Spleen (tissue), 11 donors: Measurements from ENCODE around the gene FOXC2. TPM values are rescaled to one million over a fixed set of nuclear protein-coding genes. Genes with fewer than 3 reads are reported as not detected.
A peak's percentile ranks its signal among the peaks of the same experiment; 100 is the strongest.

Source experiments
- DNase-seq: peaks from one replicate; pipeline ENCODE4 v3.0.0-alpha.2; 2020
- H3K27ac ChIP-seq, 8 donors: fragments of 200-600 bp; sonication (generic) in 7 of 8; 1 replicate in 4 of 8; 2 replicates in 4 of 8; pipeline versions ENCODE4 v1.5.0 to v1.8.0; 2016 to 2021; ENCODE audit warnings: inconsistent platforms in 4 of 8, mild to moderate bottlenecking in 4 of 8, moderate library complexity in 1 of 8
- H3K27me3 ChIP-seq, 7 donors: fragments of 200-600 bp; sonication (generic) in 6 of 7; replicated peaks in 1 of 7; 1 replicate in 4 of 7; 2 replicates in 3 of 7; pipeline versions ENCODE4 v1.5.0 to v1.8.0; 2016 to 2021; ENCODE audit warnings: inconsistent platforms in 3 of 7, mild to moderate bottlenecking in 1 of 7
- H3K36me3 ChIP-seq, 6 donors: fragments of 200-600 bp; sonication (generic) in 5 of 6; 1 replicate in 4 of 6; 2 replicates in 2 of 6; pipeline versions ENCODE4 v1.5.0 to v1.8.0; 2016 to 2021; ENCODE audit warnings: inconsistent platforms in 2 of 6
- H3K4me1 ChIP-seq, 6 donors: fragments of 200-600 bp; sonication (generic) in 5 of 6; 1 replicate in 3 of 6; 2 replicates in 3 of 6; pipeline versions ENCODE4 v1.5.0 to v1.8.0; 2016 to 2021; ENCODE audit warnings: inconsistent platforms in 3 of 6
- H3K4me3 ChIP-seq, 8 donors: fragments of 200-600 bp; sonication (generic) in 7 of 8; 1 replicate in 4 of 8; 2 replicates in 4 of 8; pipeline versions ENCODE4 v1.5.0 to v1.8.0; 2016 to 2021; ENCODE audit warnings: inconsistent platforms in 4 of 8, mild to moderate bottlenecking in 4 of 8, moderate library complexity in 2 of 8
- H3K9me3 ChIP-seq, 8 donors: fragments of 200-600 bp; sonication (generic) in 7 of 8; 1 replicate in 4 of 8; 2 replicates in 4 of 8; pipeline versions ENCODE4 v1.5.0 to v1.8.0; 2016 to 2021; ENCODE audit warnings: inconsistent platforms in 4 of 8
- CTCF ChIP-seq, 11 experiments: fragments of 200-600 bp in 7 of 11; fragments of 450-650 bp in 4 of 11; sonication (generic) in 4 of 11; IDR thresholded peaks in 8 of 11; conservative IDR thresholded peaks in 3 of 11; 1 replicate in 7 of 11; 2 replicates in 4 of 11; pipeline versions ENCODE4 v1.4.0 to v1.8.0; 2016 to 2021; ENCODE audit warnings: antibody characterized with exemption in 11 of 11, inconsistent platforms in 4 of 11, mild to moderate bottlenecking in 1 of 11
- POLR2A ChIP-seq, 3 donors: fragments of 450-650 bp; IDR thresholded peaks; one replicate each; pipeline ENCODE4 v1.5.1; 2017; ENCODE audit warnings: antibody characterized with exemption in 3 of 3, mild to moderate bottlenecking in 1 of 3
- POLR2AphosphoS5 ChIP-seq, 3 donors: sonication (generic); formaldehyde crosslinking; IDR thresholded peaks; one replicate each; pipeline ENCODE4 v1.5.1; 2017; ENCODE audit warnings: antibody characterized with exemption in 3 of 3
- WGBS, 5 donors: extraction: QIAGEN DNeasy Blood & Tissue Kit in 3 of 5; methylation state at CpG; one replicate each; pipeline versions ENCODE4 v1.1.5 to v1.1.7; 2013 to 2018; 5-methylcytosine and 5-hydroxymethylcytosine counted together
- intact Hi-C: fragments of 100-400 bp; cut with DNase I; formaldehyde crosslinking; loops from one replicate; pipeline ENCODE4 v1.15.0; 2023; ENCODE audit warnings: low total_unique reads
- polyA plus RNA-seq, 3 donors: library from polyadenylated mRNA; stranded (reverse); fragments of 200-250 nt; gene quantifications; one replicate each; pipeline ENCODE4 v1.2.1, GENCODE V29; 2013
- total RNA-seq, 7 donors: library from RNA; depleted of rRNA in 3 of 7; stranded (reverse); fragments of >200 nt in 3 of 7; fragmentation: NEBNext Ultra II Directional in 4 of 7; extraction: Animal tissue kit (Norgen Biotek cat#: 25700) in 4 of 7; gene quantifications; one replicate each; pipeline versions ENCODE4 v1.1.0 to v1.2.1, GENCODE V29; 2016 to 2021
- donor health status: healthy with polysubstance abuse.
- donor health status: DM: no; HTN: no; CAD: no; lungs with moderate emphysema.
- donor health status: DM: no; HTN: no; CAD: no.
- donor health status: Bipolar disorder and iron deficiency.
- donor health status: healthy.
- donor health status: DM: no; HTN: no; CAD: no.
- donor health status: DM: yes; HTN: yes; CAD: no.

Gene FOXC2
- total and polyA plus RNA-seq, 10 donors: 0.05 to 0.10 TPM; not detected in 8

DNA sequence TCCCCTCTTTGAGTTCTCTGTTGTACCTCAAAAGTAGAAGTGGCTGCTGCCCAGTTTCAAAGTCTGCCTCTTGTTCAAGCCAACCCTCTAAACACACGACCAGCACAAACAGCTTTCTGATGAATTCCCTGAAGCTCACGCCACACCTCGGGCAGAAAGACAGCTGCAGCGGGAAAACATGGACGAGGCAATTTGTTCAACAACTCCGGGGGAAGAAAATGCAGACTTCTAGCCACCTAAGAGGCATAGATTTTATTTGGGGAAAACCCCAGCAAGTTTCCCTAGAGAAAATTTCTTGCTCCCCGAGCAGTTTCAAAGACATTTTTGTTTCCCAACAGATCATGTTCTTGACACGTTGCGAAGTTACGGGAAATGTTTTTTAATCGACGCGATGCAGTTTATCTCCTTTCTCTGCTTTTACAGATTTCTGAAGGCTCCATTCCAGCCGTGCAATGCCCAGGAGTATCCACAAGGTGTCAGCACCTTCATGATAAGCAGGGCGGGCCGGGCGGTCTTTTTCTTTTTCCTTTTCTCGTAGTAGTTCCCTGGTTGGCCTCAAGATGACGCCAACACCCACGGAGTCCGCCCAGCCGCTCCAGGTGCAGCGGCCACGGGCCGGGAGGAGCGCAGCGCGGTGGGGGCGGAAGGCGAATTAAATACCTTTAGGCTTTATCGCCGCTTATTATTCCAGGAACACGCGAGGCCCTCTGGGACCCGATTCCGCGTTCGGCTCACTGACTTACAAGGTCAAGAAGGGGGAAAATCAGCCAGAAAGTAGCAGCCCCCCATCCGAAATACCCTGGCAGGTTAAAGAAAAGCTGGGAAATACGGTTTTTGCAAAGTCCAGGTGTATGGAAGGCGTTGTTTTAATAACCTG is 2.9 kb upstream of the FOXC2 start:
- WGBS, 5 donors: 1% methylated on average over 41 of the region's 41 CpGs
- Histone ChIP-seq H3K9me3 (no peaks in the 10 kb centered on the region), H3K27ac (no peak overlapping the region), H3K4me3 (peak overlapping the region in 4 of 8 donors; percentile 1 to 56 (median 6)), H3K4me1 (peaks cover 4 to 45% (median 37%) of the 10 kb centered on the region in 6 donors), H3K36me3 (no peaks in the 10 kb centered on the region), H3K27me3 (peaks cover 13 to 99% (median 54%) of the 10 kb centered on the region in 7 donors)
- intact Hi-C loops: loop anchor here (2.0 to 10.0 kb wide), 3 partner anchors 499 to 1071 kb away; no protein-coding TSS in a partner anchor
- DNase-seq: peak; percentile 93
- TF ChIP-seq POLR2A (IDR thresholded peaks at IDR 0.05) (no peak), CTCF (IDR thresholded peaks at IDR 0.05 in 8 of 11, conservative IDR thresholded peaks at IDR 0.05 in 3 of 11) (peak; percentile 98 to 100 (median 99)), POLR2AphosphoS5 (IDR thresholded peaks at IDR 0.05) (peak in 2 of 3 donors; percentile 38 to 39)

DNA sequence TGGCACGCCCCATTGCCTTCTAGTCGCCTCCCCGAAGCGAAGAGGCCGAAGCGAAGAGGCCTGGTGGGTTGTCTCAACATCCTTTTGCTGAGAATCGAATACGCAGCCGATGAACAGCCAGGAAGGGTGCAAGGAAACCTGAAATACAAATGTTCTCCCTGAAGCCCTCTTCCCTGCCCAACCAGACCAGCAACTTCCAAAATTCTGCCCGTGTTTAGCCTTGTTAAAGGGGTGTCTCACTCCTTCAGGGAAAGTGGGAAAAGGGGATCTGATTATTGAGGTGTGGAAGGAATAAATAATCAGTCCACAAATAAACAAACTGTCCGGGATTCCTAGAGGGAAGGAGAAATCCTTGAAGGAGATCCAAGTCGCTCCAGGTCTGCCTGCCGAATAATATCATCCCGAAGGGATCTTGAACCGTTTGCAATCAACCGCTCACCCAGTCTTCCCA is 1.4 kb upstream of the FOXC2 start:
- WGBS, 5 donors: 51 to 64% (median 52%) methylated on average over 16 of the region's 16 CpGs
- DNase-seq: no peak
- H3K36me3 ChIP-seq: no peaks in the 10 kb centered on the region
- TF ChIP-seq POLR2A (IDR thresholded peaks at IDR 0.05) (no peak), CTCF (IDR thresholded peaks at IDR 0.05 in 8 of 11, conservative IDR thresholded peaks at IDR 0.05 in 3 of 11) (no peak), POLR2AphosphoS5 (IDR thresholded peaks at IDR 0.05) (no peak)
- H3K27me3 ChIP-seq: peaks cover 13 to 99% (median 65%) of the 10 kb centered on the region in 7 donors
- H3K4me3 ChIP-seq: no peak overlapping the region
- H3K27ac ChIP-seq: no peak overlapping the region
- peaks cover 4 to 48% (median 37%) of the 10 kb centered on the region in 6 donors for H3K4me1 ChIP-seq
- H3K9me3 ChIP-seq: no peaks in the 10 kb centered on the region
- intact Hi-C loops: loop anchor here (10.0 kb wide), 1 partner anchor 1070 kb away; no protein-coding TSS in a partner anchor

DNA sequence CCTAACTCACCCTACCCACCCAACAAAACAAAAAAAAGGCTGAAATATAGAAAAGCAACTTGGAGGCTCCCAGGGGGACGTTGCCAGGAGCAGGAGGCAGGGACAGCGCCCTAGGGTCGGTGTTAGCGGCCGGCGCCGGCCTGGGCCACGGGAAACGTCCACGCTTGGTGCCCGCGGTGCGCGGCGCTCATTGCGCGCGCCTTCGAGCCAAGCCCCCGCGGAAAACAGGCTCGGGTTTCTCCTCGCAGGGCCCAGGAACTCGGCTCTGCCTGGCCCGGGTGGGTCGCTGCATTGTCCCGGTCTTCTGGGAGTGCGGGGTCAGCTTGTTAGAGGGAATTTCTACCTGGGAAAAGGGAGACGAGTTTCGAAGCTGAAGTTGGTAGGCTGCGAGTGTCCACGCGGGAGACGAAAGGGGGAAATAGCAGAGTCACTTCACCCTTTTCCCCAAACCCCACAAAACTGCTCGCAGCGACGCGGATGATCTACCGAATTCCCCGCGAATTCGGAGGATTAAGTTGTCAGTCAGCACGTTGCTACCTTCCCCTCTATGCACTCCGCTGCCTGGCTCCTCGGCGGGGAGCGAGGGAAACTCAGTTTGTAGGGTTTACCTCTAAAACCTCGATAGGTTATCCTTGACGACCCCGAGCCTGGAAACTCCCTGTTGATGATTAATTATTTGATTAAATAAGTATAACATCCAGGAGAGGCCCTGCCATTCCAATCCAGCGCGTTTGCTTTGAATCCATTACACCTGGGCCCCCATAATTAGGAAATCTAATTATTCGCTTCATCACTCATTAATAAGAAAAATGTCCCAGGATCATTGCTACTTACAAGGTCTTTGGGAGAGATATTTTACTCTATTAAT is 751 bp upstream of the FOXC2 start:
- H3K4me3 ChIP-seq: no peak overlapping the region
- no peaks in the 10 kb centered on the region for H3K9me3 ChIP-seq
- peak; percentile 68 for DNase-seq
- H3K4me1 ChIP-seq: peaks cover 4 to 48% (median 37%) of the 10 kb centered on the region in 6 donors
- TF ChIP-seq CTCF (IDR thresholded peaks at IDR 0.05 in 8 of 11, conservative IDR thresholded peaks at IDR 0.05 in 3 of 11): no peak
- no peak for TF ChIP-seq POLR2A (IDR thresholded peaks at IDR 0.05)
- no peak for TF ChIP-seq POLR2AphosphoS5 (IDR thresholded peaks at IDR 0.05)
- WGBS, 5 donors: 5 to 20% (median 7%) methylated on average over 41 to 53 of the region's 53 CpGs
- H3K36me3 ChIP-seq: no peaks in the 10 kb centered on the region
- H3K27me3 ChIP-seq: peaks cover 13 to 99% (median 71%) of the 10 kb centered on the region in 7 donors
- intact Hi-C loops: loop anchor here (10.0 kb wide), 1 partner anchor 1069 kb away; no protein-coding TSS in a partner anchor
- no peak overlapping the region for H3K27ac ChIP-seq
